GM21619 (cell line): ENCODE measurements around the gene TMEM132A.

Experiments
- ATAC-seq: cut with Tn5 transposase; IDR thresholded peaks from one replicate; pipeline ENCODE4 v1.9.1; 2021; ENCODE audit not compliant: unreplicated experiment

Gene TMEM132A

DNA sequence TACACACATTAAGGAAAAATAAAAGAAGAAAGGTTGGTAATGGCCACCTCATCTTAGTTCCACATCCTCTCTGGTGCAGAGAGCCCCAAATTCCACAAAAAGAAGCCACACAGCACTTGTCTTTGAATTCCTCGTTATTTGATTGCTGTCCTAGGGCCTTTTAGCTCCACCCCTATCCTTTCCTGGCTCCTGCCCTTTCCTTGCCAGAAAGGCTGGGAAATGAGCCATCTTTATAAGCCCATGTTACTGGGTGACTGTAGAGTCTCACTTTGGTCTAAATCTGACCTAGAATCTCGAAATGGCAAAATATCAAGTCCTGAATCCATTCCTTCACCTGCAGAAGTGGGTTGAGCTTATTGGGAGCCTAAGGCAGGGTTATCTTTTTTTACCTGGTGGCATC lies 4.3 kb upstream of the TMEM132A start:
- ATAC-seq: no peak

DNA sequence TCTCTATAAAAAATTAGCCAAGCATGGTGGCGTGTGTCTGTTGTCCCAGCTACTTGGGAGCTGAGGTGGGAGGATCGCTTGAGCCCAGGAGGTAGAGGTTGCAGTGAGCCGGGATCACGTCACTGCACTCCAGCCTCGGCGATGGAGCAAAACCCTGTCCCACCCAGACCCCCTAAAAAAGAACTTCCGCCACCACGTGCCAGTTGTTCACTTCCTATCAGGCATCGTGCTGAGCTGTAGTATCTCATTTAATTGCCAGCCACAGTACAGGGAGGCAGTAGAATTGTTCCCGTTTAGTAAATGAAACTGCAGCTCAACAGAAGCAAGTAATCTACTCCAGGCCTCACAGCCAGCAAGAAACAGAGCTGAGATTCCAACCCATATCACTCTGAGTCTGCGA lies 3.0 kb upstream of the TMEM132A start:
- ATAC-seq: no peak

DNA sequence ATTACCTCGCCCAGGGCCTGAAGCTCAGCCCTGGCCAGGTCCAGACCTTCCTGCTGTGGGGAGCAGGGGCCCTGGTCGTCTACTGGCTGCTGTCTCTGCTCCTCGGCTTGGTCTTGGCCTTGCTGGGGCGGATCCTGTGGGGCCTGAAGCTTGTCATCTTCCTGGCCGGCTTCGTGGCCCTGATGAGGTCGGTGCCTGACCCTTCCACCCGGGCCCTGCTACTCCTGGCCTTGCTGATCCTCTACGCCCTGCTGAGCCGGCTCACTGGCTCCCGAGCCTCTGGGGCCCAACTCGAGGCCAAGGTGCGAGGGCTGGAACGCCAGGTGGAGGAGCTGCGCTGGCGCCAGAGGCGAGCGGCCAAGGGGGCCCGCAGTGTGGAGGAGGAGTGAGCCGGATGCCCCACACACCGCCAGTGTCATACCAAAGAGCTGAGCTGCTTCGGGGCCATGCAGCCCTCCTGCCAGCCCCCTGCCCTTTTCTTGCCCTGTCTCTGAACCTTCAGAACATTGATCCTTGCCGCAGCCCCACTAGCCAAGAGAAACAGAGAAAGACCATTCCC lies 2.4 kb upstream of the TMEM132A start:
- no peak for ATAC-seq

DNA sequence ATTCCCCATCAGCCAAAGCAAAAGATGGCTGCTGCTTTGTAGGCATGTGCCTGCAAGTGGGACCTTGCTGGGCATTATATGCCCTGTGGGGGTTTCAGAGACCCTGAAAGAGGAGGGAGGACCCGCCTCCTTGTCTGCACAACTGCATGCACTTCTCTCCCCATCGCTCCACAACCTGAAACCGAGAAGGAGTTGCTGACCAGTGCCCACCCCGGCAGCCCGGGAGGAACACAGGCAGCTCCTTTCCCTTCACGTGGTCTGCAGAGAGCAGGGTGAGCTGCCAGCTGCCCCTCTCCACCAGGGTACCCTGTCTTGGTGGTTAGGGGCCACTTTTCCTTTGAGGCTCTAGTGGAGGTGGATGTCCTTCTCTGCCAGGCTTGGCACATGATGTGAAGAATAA lies 1.4 kb upstream of the TMEM132A start:
- no peak for ATAC-seq

DNA sequence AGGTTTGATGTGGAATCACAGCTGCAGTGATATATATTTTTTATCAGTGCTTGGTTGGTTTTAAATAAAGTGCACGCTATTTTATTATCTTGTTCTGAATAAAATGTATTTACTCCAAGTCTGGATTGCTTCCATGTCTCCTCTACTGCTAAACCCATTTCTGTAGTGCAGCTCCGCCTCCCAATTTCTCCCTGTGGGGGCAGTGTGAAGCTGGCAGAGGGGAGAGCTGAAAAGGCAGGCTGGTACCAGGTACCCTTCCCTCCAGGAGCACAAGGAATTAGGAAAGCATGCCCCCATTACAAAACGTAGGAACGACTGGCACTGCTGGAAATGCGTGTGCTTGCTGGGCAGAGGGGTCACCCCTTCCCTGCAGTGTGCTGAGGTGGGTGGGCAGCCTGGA lies 934 bp upstream of the TMEM132A start:
- ATAC-seq: no peak

DNA sequence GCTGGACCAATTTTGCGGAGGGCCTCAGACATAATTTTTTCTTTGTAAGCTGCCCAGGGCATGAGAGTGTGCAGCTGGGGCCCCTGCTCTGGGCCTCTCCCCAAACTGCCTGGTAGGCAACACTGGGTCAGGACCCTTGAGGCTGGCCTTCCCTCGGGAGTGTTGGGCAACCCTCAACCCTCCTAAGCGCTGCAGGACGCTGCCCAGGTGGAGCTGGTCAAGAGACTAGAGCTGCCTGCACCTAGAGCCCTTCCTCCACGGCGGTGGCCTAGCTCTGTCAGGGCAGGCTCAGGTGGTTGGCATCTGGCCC lies 505 bp upstream of the TMEM132A start:
- no peak for ATAC-seq

DNA sequence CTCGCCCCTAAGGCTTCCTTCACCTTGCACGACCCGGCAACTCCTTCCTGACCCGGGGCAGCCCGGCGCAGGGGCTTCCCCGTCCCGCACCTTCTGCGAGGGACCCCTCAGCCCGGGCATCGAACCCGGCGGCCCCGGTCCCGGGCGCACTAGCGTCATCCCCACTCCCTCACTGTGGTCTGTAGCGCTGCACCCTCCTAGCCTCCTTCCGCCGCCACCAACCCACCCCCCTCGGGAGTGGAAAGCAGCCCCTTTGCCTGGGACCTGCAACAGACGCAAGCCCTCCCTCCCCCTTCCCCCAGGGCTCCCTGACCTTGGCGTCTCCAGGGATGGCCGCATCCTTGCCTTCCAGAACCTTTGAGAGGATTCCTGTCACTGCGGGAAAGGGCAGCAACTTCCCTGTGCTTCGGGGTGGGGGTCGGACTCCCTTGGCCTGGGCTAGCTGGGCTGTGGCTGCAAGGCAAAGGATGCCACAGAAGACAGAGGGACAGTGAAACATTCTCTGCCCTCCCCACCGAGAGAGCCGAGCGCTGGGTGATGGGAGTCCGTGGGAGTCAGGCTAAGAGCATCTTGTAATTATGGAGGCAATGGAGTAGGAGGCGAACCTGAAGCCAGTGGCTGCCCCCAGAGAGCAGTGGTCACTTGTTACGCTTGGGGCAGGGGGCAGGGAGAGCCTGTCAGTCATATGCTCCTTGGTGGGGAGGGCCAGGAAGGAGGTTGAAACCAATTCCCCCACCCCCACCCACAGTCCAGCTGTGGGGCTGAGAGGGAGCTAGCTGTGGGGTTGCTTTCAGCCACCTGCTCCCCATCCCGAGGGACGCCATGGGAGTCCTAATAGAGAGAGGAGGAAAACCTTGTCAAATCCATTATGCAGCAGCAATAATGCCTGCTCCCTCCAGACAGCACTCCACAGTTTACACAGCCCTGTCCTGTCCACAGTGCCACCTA lies 920 bp downstream of the TMEM132A start:
- ATAC-seq: no peak

DNA sequence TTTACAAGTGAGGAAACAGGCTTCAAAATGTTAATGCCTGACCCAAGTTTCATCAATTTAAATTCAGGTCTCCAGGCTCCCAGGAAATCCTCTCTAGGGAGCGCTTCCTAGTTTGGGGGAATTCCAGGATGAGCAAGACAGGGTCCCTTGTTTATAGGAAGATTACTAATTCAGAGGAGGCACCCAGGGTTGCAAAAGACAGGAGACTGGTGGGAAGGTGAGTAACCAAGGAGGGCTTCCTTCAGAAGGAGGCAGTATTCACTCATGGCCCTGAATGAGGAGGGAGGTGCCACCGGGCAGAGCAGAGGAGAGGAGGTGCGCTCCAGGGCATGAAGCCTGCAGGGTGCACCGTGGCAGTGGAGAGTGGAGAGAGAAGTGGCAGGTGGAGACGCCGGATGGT lies 1.6 kb downstream of the TMEM132A start:
- ATAC-seq: no peak

DNA sequence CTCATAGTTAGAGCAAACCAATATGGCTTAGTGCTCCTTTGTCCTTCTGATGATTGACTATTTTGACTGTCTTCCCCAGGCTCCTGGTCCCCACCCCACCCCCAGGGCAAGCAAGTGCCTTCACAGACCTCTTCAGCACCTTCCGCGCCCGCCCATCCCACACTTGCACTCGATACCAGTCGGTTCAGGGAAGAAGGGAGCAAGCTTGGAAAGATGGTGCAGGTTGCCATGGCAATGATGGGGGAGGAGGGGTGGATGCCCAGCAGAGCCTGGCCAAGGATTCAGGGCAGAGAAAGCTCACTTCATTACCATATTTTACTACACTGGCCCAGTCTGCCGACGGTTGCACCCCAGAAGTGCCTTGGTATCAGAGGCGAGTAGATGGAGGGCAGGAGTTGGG lies 2.2 kb downstream of the TMEM132A start:
- ATAC-seq: no peak

DNA sequence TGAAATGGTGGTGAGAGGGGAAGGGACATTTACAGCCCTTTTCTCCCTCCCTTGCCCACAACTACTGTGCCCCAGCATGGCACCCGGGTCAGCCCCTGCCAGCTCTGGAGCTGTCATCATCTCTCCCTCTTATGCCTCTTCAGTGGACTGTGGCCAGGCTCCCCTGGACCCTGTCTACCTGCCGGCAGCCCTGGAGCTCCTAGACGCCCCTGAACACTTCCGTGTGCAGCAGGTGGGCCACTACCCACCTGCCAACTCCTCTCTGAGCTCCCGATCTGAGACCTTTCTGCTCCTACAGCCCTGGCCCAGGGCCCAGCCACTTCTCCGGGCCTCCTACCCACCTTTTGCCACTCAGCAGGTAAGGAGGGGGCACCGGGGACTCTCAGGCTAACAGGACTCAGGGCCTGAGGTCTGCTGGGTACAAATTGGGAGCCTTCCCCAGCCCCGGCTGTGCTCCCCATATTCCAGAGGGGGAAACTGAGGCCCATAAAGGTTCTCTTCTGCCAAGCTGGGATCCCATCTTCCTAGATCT lies 2.9 kb downstream of the TMEM132A start:
- ATAC-seq: no peak

DNA sequence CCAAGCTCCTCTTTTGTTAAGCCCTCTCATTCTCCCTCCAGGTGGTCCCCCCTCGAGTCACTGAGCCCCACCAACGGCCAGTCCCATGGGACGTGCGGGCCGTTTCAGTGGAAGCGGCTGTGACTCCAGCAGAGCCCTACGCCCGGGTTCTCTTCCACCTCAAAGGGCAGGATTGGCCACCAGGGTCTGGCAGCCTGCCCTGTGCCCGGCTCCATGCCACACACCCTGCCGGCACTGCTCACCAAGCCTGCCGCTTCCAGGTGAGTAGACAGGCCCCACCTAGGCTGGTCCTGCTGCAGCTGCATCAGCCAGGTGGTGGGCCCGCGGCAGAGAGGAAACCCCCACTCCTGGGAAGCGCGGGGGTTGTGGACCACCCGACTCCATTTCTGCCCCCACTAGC lies 3.3 kb downstream of the TMEM132A start:
- no peak for ATAC-seq

DNA sequence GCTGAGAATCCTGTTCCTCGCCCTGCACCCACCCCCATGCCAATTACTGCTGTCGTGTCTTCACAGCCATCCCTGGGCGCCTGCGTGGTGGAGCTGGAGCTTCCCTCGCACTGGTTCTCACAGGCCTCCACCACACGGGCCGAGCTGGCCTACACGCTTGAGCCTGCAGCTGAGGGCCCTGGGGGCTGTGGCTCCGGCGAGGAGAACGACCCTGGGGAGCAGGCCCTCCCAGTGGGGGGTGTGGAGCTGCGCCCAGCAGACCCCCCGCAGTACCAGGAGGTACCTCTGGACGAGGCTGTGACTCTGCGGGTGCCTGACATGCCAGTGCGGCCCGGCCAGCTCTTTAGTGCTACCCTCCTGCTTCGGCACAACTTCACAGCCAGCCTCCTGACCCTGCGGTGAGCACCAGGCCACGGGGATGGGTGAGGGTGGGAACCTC lies 4.3 kb downstream of the TMEM132A start:
- no peak for ATAC-seq

DNA sequence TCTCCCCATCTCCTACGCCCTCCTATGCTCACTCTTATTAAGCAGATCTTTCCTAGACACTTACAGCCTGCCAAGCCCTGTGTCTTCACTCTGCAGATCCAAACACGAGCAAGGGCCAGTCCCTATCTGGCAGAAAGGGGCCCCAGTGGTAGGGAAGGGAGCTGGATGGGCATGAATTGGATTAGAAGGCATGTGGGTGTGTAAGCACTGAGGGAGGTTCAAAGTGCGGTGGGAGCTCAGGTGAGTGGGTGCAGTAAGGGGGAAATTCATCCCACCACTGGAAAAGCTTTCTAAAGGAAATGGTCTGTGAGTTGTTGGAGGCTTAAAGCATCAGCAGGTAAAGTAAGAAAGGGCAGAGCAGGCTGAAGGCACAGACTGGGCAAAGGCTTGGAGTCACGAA lies 5.5 kb downstream of the TMEM132A start:
- no peak for ATAC-seq

DNA sequence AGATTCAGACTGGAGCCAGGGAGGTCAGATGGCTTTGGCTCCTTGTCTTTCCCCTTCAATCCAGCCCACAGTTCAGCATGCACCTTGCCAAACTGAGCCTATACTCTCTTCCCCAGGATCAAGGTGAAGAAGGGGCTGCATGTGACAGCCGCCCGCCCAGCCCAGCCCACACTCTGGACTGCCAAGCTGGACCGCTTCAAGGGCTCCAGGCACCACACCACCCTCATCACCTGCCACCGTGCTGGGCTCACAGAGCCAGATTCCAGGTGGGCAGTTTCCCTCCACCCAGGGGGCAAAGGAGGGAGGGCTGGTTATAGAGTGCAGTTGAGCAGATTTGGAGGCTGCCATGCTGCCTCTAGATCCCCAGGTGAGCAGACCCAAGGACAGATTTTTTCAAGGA lies 6.1 kb downstream of the TMEM132A start:
- ATAC-seq: no peak

DNA sequence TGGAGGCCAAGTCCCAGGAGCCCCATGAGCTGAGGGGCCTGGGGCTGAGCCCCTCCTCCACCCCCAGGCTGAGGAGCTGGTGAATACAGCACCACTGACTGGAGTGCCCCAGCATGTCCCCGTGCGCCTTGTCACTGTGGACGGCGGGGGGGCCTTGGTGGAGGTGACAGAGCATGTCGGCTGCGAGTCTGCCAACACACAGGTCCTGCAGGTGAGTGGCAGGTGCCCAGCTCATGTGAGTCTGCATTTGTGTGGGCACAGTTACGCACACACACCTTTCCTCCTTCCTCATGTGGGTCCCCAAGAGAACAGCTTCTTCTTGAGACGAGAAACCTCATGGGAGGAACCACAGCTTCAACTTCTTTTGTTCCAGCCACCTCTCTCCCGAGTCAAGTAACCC lies 7.7 kb downstream of the TMEM132A start:
- no peak for ATAC-seq

DNA sequence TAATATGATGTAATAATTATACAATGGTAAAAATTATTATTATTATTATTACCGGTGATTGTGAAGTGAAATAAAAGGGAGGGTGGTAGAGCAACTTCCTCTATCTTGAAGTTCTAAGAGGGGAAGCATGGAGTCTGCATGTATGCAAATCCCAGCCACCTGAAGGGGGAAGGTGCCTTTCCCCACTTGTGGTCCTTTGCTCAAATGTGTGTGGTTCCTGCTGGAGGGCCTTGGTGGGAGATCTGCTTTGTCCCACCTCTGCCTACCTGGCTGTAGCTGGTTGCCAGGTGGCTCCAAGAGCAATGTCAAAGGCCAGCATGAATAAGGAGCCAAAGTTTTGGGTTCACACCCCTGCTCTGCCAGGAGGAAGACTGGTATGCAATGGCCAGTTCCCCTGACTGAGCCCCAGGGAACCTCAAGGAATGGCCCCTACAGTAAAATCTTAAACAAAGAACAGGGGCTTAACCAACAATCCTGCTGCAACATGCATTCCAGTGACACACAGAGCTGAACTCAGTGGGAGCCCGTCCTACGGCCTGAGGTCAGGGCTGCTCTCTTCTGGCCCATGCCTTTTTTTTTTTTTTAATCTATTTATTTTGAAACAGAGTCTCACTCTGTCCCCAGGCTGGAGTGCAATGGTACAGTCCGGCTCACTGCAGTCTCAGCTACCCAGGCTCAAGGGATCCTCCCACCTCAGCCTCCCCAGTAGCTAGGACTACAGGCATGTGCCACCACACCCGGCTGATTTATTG lies 8.5 kb downstream of the TMEM132A start:
- no peak for ATAC-seq

DNA sequence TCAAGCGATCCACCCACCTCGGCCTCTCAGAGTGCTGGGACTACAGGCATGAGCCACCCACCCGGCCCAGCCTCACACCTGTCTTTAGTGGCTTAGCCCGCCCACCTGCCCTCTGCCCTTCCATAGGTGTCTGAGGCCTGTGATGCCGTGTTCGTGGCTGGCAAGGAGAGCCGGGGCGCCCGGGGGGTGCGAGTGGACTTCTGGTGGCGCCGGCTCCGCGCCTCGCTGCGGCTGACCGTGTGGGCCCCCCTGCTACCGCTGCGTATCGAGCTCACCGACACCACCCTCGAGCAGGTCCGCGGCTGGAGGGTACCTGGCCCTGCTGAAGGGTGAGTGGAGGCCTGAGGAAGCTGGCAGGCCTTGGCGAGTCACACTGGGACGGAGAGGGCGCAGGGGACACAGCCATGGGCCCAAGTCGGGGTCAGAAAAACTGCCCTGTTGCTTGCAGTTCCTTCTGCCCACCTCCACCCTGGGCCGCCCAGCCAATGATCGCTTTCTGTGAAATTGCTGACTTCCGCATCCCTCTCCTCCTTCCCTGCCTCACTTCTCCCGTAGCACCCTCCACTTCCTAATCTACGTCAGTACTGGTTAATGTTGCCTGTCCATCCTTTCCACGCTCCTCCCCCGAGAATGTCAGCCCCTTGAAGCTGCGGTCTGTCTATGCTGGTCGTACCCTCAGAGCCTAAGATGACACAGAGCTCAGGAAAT lies 9.3 kb downstream of the TMEM132A start:
- ATAC-seq: no peak

DNA sequence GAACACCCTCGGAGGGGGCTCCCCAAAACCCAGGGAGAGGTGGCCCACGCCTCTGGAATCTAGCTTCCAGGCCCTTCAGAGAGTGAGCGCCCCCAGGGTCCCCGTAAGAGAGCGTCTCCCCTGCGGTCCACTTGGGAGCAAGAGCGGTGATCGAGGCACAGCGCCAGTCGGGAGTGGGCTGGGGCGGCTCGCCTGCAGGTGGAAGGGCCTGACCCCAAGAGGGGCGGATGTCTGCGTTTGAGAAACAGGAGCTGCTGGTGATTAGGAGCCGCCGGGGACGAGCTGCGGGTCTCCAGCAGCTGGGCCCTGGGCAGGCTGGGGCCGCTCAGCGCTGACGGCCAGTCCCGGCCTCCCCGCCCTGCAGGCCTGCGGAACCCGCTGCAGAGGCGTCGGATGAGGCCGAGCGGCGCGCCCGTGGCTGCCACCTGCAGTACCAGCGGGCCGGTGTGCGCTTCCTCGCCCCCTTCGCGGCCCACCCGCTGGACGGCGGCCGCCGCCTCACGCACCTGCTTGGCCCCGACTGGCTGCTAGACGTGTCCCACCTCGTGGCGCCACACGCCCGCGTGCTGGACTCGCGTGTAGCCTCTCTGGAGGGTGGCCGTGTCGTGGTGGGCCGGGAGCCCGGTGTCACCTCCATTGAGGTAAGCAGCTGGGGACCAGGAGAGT lies 10.0 kb downstream of the TMEM132A start:
- ATAC-seq: no peak

DNA sequence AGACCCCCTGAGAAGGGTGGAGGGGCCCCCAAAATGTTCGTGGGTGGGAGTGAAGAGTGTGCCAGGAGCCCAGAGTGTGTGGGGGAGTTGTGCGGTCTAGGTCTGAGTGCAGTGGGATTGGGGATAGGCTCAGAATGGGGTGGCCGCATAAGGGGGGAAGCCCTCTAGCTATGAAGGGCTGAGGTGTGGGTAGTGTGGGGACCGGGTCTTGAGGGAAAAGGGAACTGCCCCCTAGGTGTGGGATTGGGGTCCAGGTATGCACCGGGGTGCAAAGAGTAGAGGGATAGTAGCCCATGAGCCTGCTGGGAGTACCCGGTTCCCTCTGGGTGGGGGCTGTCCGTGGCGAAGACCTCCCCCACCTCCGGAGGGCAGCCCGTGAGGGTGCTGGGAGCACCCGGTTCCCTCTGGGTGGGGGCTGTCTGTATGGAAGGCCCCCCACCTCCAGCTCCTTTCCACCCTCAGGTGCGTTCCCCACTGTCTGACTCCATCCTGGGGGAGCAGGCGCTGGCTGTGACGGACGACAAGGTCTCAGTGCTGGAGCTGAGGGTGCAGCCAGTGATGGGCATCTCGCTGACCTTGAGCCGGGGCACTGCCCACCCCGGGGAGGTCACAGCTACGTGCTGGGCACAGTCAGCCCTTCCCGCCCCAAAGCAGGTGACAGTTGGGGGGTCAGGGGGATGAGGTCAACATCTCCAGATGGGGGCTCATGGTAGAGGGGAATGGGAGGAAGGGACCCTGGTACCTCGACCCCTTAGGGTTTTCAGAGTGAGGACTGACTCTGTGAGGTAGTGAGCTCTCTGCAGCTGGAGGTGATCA lies 10.7 kb downstream of the TMEM132A start:
- ATAC-seq: no peak
